ENCODE data around the gene MYPN.

Gene MYPN

GRCh38 chr10:68251151-68251550, 141.9 kb downstream of the MYPN start:
- H3K27ac ChIP-seq, result no peak overlapping the region
- no peak for TF ChIP-seq CTCF (IDR thresholded peaks at IDR 0.05)

GRCh38 chr10:68251625-68252495, 142.6 kb downstream of the MYPN start:
- no peak overlapping the region for H3K27ac ChIP-seq
- no peak for TF ChIP-seq CTCF (IDR thresholded peaks at IDR 0.05)
- no peak for TF ChIP-seq ZFX (IDR thresholded peaks at IDR 0.05; ENCODE audit: borderline replicate concordance)

GRCh38 chr10:68253346-68253745, 144.1 kb downstream of the MYPN start:
- no peak overlapping the region for H3K27ac ChIP-seq
- TF ChIP-seq ZFX (IDR thresholded peaks at IDR 0.05; ENCODE audit: borderline replicate concordance) (no peak), CTCF (IDR thresholded peaks at IDR 0.05) (no peak)

GRCh38 chr10:68261132-68261856, 152.0 kb downstream of the MYPN start:
- TF ChIP-seq ZFX (IDR thresholded peaks at IDR 0.05; ENCODE audit: borderline replicate concordance) (no peak), CTCF (IDR thresholded peaks at IDR 0.05) (no peak)
- H3K27ac ChIP-seq, result no peak overlapping the region

All from 22Rv1 (cell line).